ENCODE measurements around the gene ARHGAP5.

The ARHGAP5 gene

DNA sequence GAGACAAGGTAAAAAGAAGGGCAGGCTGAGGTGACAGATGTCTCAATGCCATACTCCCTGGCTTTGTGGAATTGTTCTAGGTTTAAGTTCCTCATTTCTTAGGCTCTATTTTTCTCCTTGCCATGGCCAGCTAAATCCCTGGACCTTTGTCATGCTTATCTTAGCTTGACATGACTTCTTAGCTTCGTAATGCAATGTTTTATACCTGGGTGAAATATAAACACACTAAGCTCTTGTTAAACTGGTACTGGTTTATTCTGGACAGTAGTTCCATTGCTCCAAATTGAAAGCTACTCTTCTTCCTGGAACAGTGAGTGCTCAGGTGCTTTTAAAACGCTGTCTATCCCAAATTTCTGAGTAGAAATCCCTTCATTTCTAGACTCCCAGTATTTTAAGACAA lies 17.4 kb upstream of the ARHGAP5 start:
- DNase-seq (ENCODE audit: low read depth), result no peak
- TF ChIP-seq, protein P1, sequence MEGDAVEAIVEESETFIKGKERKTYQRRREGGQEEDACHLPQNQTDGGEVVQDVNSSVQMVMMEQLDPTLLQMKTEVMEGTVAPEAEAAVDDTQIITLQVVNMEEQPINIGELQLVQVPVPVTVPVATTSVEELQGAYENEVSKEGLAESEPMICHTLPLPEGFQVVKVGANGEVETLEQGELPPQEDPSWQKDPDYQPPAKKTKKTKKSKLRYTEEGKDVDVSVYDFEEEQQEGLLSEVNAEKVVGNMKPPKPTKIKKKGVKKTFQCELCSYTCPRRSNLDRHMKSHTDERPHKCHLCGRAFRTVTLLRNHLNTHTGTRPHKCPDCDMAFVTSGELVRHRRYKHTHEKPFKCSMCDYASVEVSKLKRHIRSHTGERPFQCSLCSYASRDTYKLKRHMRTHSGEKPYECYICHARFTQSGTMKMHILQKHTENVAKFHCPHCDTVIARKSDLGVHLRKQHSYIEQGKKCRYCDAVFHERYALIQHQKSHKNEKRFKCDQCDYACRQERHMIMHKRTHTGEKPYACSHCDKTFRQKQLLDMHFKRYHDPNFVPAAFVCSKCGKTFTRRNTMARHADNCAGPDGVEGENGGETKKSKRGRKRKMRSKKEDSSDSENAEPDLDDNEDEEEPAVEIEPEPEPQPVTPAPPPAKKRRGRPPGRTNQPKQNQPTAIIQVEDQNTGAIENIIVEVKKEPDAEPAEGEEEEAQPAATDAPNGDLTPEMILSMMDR (IDR thresholded peaks at IDR 0.05; ENCODE audit: control insufficient read depth, insufficient read depth, low read depth, low read length, missing control alignments), result no peak

DNA sequence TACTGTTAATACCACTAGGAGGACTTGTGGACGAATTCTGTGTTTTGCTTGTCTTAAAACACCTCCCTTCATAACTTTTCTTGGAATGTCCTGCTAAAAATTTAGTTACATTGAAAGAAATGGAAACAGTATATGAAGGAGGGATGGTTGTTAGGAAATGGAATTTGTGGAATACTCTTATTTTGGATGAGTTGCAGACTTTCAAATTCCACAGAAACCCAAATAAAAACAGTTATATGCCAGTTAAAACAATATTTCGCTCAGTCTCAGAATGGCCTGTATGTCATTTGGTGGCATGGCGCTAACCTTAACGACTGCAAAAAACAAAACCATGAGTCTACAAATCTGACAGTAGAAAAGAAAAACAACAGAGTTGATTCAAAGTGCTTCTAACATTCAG lies 12.2 kb upstream of the ARHGAP5 start:
- DNase-seq (ENCODE audit: low read depth), result no peak
- H3K4me3 ChIP-seq (ENCODE audit: control insufficient read depth, low read depth, low read length), result no peak overlapping the region
- TF ChIP-seq, protein P1 (IDR thresholded peaks at IDR 0.05; ENCODE audit: control insufficient read depth, insufficient read depth, low read depth, low read length, missing control alignments), result no peak

More for the DNA sequence above, 17.4 kb upstream of the ARHGAP5 start:
- no peak overlapping the region for H3K4me3 ChIP-seq (ENCODE audit: control insufficient read depth, low read depth, low read length)

DNA sequence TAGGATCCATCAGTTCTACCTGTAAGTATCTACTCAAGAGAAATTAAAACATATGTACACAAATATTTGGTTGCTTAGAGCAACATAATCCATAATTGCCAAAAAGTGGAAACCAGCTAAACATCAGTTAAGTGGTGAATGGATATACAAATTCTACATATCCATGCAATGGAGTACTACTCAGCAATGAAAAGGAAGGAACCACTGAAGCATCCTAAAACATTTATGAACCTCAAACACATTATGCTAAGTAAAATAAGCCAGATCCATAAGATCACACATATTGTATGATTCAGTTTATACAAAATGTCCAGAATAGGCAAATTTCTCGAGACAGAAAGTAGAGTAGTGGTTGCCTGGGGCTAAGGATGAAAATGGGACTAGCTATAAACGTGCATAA lies 8.4 kb upstream of the ARHGAP5 start:
- no peak overlapping the region for H3K4me3 ChIP-seq (ENCODE audit: control insufficient read depth, low read depth, low read length)
- TF ChIP-seq, protein P1 (IDR thresholded peaks at IDR 0.05; ENCODE audit: control insufficient read depth, insufficient read depth, low read depth, low read length, missing control alignments), result no peak
- no peak for DNase-seq (ENCODE audit: low read depth)

DNA sequence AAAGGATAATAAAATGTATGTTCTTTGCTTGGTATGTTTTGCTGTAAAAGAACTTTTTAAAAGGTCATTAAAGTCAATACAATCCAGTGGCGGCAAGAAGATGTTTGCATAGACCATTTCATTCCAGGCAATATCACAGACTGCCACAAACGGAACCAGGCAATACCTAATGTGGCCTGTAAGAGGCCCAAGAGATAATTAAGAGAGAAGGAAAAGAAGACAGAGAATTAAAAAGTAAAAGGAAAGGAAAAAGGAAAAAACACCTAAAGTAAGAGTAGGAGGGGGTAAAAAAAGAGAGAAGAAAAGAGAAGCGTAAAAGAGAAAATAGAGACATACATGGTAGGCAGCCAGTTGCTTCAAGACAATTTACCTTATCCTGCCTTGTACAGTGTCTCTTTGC lies 6.8 kb upstream of the ARHGAP5 start:
- TF ChIP-seq, protein P1 (IDR thresholded peaks at IDR 0.05; ENCODE audit: control insufficient read depth, insufficient read depth, low read depth, low read length, missing control alignments), result no peak
- no peak overlapping the region for H3K4me3 ChIP-seq (ENCODE audit: control insufficient read depth, low read depth, low read length)

DNA sequence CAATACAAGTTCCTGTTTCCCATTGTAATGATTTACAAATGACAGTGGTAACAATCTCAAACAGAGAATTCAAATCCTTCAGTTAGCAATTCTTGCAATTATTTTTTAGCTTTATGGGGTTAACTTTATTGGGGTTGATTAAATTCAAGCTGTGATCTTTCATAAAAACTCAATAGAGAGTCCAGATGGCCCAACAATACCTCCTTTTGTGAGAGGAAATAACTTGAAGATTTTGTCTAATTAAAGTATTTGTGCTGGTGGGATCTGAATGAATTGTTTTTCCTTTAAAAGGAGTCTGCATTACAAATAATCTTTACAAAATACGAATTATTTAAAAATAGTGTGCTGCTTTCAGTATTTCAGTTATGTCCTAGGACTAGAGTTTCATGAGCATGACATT lies 4.4 kb upstream of the ARHGAP5 start:
- TF ChIP-seq, protein P1 (IDR thresholded peaks at IDR 0.05; ENCODE audit: control insufficient read depth, insufficient read depth, low read depth, low read length, missing control alignments), result no peak
- no peak overlapping the region for H3K4me3 ChIP-seq (ENCODE audit: control insufficient read depth, low read depth, low read length)
- DNase-seq (ENCODE audit: low read depth), result no peak

More for the DNA sequence above, 6.8 kb upstream of the ARHGAP5 start:
- no peak for DNase-seq (ENCODE audit: low read depth)

DNA sequence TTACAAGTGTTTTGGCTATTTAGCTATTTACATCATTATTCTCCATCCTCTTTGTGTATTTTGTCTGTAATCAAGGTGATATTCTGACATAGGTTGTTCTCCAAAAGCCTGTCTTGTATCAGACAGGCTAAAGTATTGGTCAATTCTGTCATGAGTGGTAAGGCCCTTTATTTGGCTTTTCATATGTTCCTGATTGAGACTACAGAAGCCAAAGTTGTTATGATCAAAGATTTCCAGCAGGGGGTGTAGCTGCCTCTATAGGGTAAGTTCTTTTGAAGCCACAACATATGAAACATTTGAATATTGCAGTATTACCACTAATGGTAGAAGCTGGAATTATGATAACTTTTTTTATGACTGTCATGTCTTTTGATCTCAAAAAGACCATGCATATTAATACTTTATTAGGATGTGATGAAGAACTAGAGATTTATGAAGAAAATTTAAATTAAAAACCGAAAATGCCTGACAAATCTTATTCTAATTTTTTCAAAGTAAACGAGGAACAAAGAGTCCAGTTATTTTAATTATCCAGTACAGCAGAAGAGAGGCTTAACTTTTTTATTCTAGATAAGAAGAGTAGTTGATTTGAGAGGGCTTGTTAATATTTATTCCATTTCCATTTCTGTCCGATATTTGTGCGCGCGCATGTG lies 3.4 kb upstream of the ARHGAP5 start:
- no peak overlapping the region for H3K4me3 ChIP-seq (ENCODE audit: control insufficient read depth, low read depth, low read length)
- TF ChIP-seq, protein P1 (IDR thresholded peaks at IDR 0.05; ENCODE audit: control insufficient read depth, insufficient read depth, low read depth, low read length, missing control alignments), result peak; percentile 71
- DNase-seq (ENCODE audit: low read depth), result peak; percentile 71

All from AG09309 (cell line).